ENCODE results near the gene ARHGAP15. TPM values are rescaled to one million over a fixed set of nuclear protein-coding genes. Genes with fewer than 3 reads are reported as not detected.

ARHGAP15 gene
- total RNA-seq, 1 experiment from 2014 or later: 0.26 TPM

DNA sequence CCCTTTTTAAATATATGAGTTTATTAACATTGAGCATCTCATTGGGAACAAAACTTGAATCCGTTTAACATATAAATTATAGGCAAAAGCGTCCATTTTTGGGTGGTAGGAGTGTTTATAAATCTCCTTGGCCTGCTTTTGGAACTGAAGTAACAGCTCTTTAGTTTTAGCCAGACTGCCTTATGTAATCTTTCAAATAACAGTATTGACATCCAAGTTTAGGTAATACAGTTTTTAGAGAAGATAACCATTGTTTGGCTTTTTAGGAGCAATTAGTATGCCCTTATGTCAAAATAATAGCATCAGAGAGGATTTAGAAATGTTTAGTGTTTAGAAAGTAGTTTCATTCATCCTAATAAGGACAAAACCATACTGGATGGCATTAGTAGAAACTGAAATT is 361.9 kb downstream of the ARHGAP15 start:
- Histone ChIP-seq H3K9me3 (replicated peaks) (0 out of 2 replicates have a peak, but pooled peaks cover 3% of the 10 kb centered on the region), H3K27me3 (no peaks in the 10 kb centered on the region), H3K36me3 (no peaks in the 10 kb centered on the region), H3K4me3 (no peak overlapping the region), H3K4me1 (no peaks in the 10 kb centered on the region), H3K27ac (no peak overlapping the region)
- no peak for DNase-seq

DNA sequence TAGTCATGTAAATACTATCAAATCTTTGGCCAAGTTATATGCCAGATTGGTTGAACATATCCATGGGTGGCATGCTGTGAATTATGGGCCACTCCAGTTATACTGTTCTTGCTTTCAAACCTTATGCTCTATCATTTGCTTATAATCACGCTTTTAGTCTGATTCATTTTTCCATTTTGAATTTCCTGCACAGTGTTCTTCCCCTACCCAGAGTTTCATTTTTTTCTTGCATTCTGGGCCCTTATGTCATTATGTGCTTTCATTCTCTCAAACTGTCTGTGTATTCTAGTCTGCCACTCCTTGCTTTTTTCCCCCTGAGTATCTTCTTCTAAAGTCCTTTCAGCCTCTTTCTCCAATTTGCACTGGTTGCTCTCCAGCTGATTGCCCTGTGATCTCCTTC is 364.1 kb downstream of the ARHGAP15 start:
- Histone ChIP-seq H3K27ac (no peak overlapping the region), H3K36me3 (no peaks in the 10 kb centered on the region), H3K4me3 (no peak overlapping the region), H3K4me1 (no peaks in the 10 kb centered on the region), H3K27me3 (no peaks in the 10 kb centered on the region), H3K9me3 (replicated peaks) (0 out of 2 replicates have a peak, but pooled peaks cover 3% of the 10 kb centered on the region)
- DNase-seq: no peak

- Histone ChIP-seq H3K27ac (no peak overlapping the region), H3K4me3 (no peak overlapping the region), H3K4me1 (peaks cover 5% of the 10 kb centered on the region), H3K9me3 (replicated peaks) (0 out of 2 replicates have a peak, but pooled peaks cover 3% of the 10 kb centered on the region), H3K27me3 (no peaks in the 10 kb centered on the region), H3K36me3 (no peaks in the 10 kb centered on the region)
- DNase-seq: no peak
Measured at GRCh38 chr2:143497726-143498125, 368.5 kb downstream of the ARHGAP15 start.

- DNase-seq: no peak
- Histone ChIP-seq H3K4me3 (no peak overlapping the region), H3K27me3 (no peaks in the 10 kb centered on the region), H3K27ac (0 out of 2 replicates have a peak overlapping the region, but pooled peaks have one; percentile 5), H3K4me1 (peaks cover 5% of the 10 kb centered on the region), H3K36me3 (no peaks in the 10 kb centered on the region), H3K9me3 (replicated peaks) (0 out of 2 replicates have a peak, but pooled peaks cover 3% of the 10 kb centered on the region)
Measured at GRCh38 chr2:143498496-143498895, 369.3 kb downstream of the ARHGAP15 start.

GRCh38 chr2:143499061-143499460 is 369.8 kb downstream of the ARHGAP15 start:
- peaks cover 5% of the 10 kb centered on the region for H3K4me1 ChIP-seq
- DNase-seq: peak in 1 of 2 experiments; percentile 35
- no peaks in the 10 kb centered on the region for H3K36me3 ChIP-seq
- no peaks in the 10 kb centered on the region; the same call in 1 of the 2 replicates for H3K9me3 ChIP-seq (replicated peaks)
- H3K27ac ChIP-seq: peak overlapping the region; percentile 5; the same call in 1 of the 2 replicates
- H3K27me3 ChIP-seq: no peaks in the 10 kb centered on the region
- no peak overlapping the region for H3K4me3 ChIP-seq

GRCh38 chr2:143501106-143501676 is 372.0 kb downstream of the ARHGAP15 start:
- Histone ChIP-seq H3K9me3 (replicated peaks) (no peaks in the 10 kb centered on the region; the same call in 1 of the 2 replicates), H3K4me1 (peaks cover 5% of the 10 kb centered on the region), H3K4me3 (no peak overlapping the region), H3K27ac (no peak overlapping the region), H3K27me3 (no peaks in the 10 kb centered on the region), H3K36me3 (no peaks in the 10 kb centered on the region)
- DNase-seq: no peak

- H3K9me3 ChIP-seq (replicated peaks): no peaks in the 10 kb centered on the region; the same call in 1 of the 2 replicates
- no peaks in the 10 kb centered on the region for H3K36me3 ChIP-seq
- peaks cover 5% of the 10 kb centered on the region for H3K4me1 ChIP-seq
- H3K4me3 ChIP-seq: no peak overlapping the region
- H3K27me3 ChIP-seq: no peaks in the 10 kb centered on the region
- no peak overlapping the region for H3K27ac ChIP-seq
- DNase-seq: no peak
Measured at GRCh38 chr2:143503280-143503679, 374.1 kb downstream of the ARHGAP15 start.

DNA sequence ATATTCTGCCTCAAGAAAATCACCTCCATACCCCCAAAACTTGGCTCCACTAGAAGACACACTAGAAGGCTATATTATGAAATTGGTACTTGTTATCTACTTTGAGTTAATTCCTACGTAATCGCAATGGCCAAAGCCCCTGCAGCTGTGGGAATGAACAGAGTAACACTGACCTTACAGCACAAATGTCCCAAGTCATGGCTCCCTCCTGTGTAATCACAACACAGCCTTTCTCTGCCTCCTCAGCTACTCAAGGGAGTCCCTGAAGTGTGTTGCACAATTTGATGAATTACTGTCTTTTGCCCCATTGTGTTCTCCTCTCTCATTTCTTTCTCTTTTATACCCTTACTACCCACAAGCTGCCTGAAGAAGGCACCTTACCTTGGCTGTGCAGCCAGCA is 375.2 kb downstream of the ARHGAP15 start:
- no peak overlapping the region for H3K27ac ChIP-seq
- DNase-seq: no peak
- H3K4me1 ChIP-seq: peaks cover 4% of the 10 kb centered on the region
- no peaks in the 10 kb centered on the region for H3K36me3 ChIP-seq
- H3K9me3 ChIP-seq (replicated peaks): no peaks in the 10 kb centered on the region; the same call in 1 of the 2 replicates
- H3K4me3 ChIP-seq: no peak overlapping the region
- no peaks in the 10 kb centered on the region for H3K27me3 ChIP-seq

DNA sequence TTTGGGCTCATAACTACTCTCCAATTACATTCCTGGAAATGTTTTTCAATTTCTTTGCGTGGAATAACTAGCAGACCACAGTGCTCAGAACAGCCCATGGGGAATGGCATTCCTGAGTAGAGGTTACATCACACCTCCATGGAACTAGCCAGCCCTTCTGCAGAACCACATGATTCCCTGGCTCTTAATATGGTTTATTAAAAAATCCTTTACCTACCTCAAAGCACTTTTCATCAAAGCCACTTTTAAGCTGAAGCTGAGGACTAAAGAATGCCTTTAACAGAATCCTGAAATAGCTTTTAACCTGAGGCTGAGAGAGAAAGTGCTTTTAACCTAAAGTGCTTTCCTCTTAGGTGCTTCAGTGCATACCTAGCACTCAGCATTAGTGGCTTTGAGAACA is 376.3 kb downstream of the ARHGAP15 start:
- H3K9me3 ChIP-seq (replicated peaks): no peaks in the 10 kb centered on the region; the same call in 1 of the 2 replicates

DNA sequence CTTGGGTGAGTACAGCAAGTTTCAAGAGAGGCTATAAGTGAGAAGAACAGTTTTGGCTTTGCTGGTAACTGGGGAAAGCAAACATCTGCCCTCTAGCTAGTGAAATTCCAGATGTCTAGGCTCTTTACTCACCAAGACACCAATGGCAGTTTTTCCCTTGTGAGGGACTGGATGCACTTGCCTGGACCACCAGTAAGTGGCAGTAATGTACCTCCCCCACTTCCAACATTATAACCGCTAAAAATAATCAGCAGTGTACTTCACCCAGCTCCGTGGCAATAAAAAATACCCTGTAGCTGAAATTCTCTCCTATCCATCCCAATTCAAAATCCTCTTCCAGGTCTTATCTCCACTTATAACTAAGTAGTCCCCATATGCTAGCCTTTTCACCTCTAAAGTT is 383.9 kb downstream of the ARHGAP15 start:
- no peak overlapping the region for H3K27ac ChIP-seq
- peak; percentile 26 to 74 for DNase-seq
- no peaks in the 10 kb centered on the region for H3K27me3 ChIP-seq

More for the DNA sequence above, 376.3 kb downstream of the ARHGAP15 start:
- H3K4me3 ChIP-seq: no peak overlapping the region
- no peak for DNase-seq
- H3K27ac ChIP-seq: no peak overlapping the region
- H3K36me3 ChIP-seq: no peaks in the 10 kb centered on the region
- H3K27me3 ChIP-seq: no peaks in the 10 kb centered on the region
- no peaks in the 10 kb centered on the region for H3K4me1 ChIP-seq

GRCh38 chr2:143514413-143514812 is 385.2 kb downstream of the ARHGAP15 start:
- Histone ChIP-seq H3K9me3 (replicated peaks) (no peaks in the 10 kb centered on the region), H3K27ac (no peak overlapping the region), H3K4me1 (peaks cover 11% of the 10 kb centered on the region), H3K27me3 (no peaks in the 10 kb centered on the region), H3K4me3 (no peak overlapping the region), H3K36me3 (no peaks in the 10 kb centered on the region)
- no peak for DNase-seq

More for the DNA sequence above, 383.9 kb downstream of the ARHGAP15 start:
- H3K4me1 ChIP-seq: peaks cover 11% of the 10 kb centered on the region
- no peaks in the 10 kb centered on the region for H3K9me3 ChIP-seq (replicated peaks)
- no peak overlapping the region for H3K4me3 ChIP-seq
- H3K36me3 ChIP-seq: no peaks in the 10 kb centered on the region

- no peak overlapping the region for H3K4me3 ChIP-seq
- no peaks in the 10 kb centered on the region for H3K9me3 ChIP-seq (replicated peaks)
- no peak overlapping the region for H3K27ac ChIP-seq
- H3K27me3 ChIP-seq: no peaks in the 10 kb centered on the region
- peaks cover 11% of the 10 kb centered on the region for H3K4me1 ChIP-seq
- H3K36me3 ChIP-seq: no peaks in the 10 kb centered on the region
- no peak for DNase-seq
Measured at GRCh38 chr2:143515318-143515717, 386.1 kb downstream of the ARHGAP15 start.

DNA sequence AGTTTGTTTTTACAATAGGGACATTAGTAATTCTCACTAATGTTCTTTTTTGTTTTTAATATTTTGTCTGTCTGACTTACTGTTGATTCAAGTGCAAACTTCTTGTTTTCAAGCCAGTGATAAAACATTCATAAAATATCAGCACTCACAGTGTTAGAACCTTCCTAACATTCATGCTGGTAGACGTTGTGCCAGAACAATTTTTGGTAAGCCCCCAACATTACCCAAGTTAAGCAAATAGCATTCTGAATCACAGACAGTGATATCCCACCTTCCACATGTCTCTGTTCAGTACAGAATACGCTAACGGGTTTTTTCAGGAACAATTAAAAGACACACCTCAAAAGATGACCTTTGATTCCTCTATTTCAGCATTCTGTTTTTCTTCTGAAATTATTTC is 390.3 kb downstream of the ARHGAP15 start:
- no peak overlapping the region for H3K4me3 ChIP-seq
- peaks cover 7% of the 10 kb centered on the region for H3K4me1 ChIP-seq
- H3K27me3 ChIP-seq: no peaks in the 10 kb centered on the region
- no peaks in the 10 kb centered on the region for H3K36me3 ChIP-seq
- H3K27ac ChIP-seq: no peak overlapping the region
- DNase-seq: no peak
- H3K9me3 ChIP-seq (replicated peaks): no peaks in the 10 kb centered on the region

- no peaks in the 10 kb centered on the region for H3K36me3 ChIP-seq
- no peak overlapping the region for H3K4me3 ChIP-seq
- no peak overlapping the region for H3K27ac ChIP-seq
- no peaks in the 10 kb centered on the region for H3K27me3 ChIP-seq
- H3K4me1 ChIP-seq: peaks cover 16% of the 10 kb centered on the region
- H3K9me3 ChIP-seq (replicated peaks): no peaks in the 10 kb centered on the region
- DNase-seq: no peak
Measured at GRCh38 chr2:143521396-143521795, 392.2 kb downstream of the ARHGAP15 start.

- no peak overlapping the region for H3K4me3 ChIP-seq
- no peaks in the 10 kb centered on the region for H3K9me3 ChIP-seq (replicated peaks)
- no peaks in the 10 kb centered on the region for H3K27me3 ChIP-seq
- peaks cover 16% of the 10 kb centered on the region for H3K4me1 ChIP-seq
- no peak for DNase-seq
- H3K27ac ChIP-seq: no peak overlapping the region
- no peaks in the 10 kb centered on the region for H3K36me3 ChIP-seq
Measured at GRCh38 chr2:143522699-143523098, 393.5 kb downstream of the ARHGAP15 start.

DNA sequence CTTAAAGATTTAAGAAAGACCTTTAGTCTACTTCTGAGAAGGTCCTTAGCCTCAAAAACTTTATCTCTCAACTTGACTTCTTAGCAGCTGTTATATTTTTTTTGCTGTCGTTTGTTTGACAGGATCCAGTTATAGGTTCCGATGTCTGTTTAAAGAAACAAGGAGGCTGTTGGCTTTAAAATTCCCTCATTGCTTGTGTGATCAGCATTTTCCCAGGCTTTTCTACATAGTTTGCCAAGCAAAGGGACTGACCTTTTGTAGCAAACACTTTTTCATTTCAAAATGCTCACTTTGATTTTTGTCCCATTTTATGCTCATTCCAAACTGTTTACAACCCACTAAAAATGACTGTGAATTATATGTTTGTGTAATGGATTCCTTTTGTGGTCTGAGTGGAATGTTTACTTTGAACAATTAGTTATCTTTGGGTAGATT is 394.9 kb downstream of the ARHGAP15 start:
- no peaks in the 10 kb centered on the region for H3K9me3 ChIP-seq (replicated peaks)
- DNase-seq: peak in 1 of 2 experiments; percentile 31
- peak overlapping the region; percentile 6; the same call in 1 of the 2 replicates for H3K27ac ChIP-seq
- no peak overlapping the region for H3K4me3 ChIP-seq
- H3K4me1 ChIP-seq: peaks cover 16% of the 10 kb centered on the region
- no peaks in the 10 kb centered on the region for H3K36me3 ChIP-seq
- no peaks in the 10 kb centered on the region for H3K27me3 ChIP-seq
